OCI-LY1 (cell line): ENCODE measurements around the gene PEF1.

Source experiments
- CTCF ChIP-seq: fragments of 200-600 bp; sonication (generic), shearing (Covaris generic); IDR thresholded peaks from 2 replicates; pipeline ENCODE4 v1.5.1; 2017; ENCODE audit warnings: mild to moderate bottlenecking, antibody characterized with exemption, low read length, moderate library complexity, mixed read lengths
- EZH2 ChIP-seq: fragments of 200-600 bp; sonication (generic), shearing (Covaris generic); IDR thresholded peaks from 2 replicates; pipeline ENCODE4 v1.8.0; 2017; ENCODE audit warnings: borderline replicate concordance, mixed run types, mild to moderate bottlenecking, antibody characterized with exemption, low read length, moderate library complexity, mixed read lengths

GRCh38 chr1:31662463-31662862 lies 17.8 kb upstream of the PEF1 start:
- TF ChIP-seq EZH2 (no peak), CTCF (no peak)
